OCI-LY3 (cell line): ENCODE results near the gene MEF2C.

Experiments used
- CTCF ChIP-seq: fragments of 200-600, 300-600 bp; sonication (generic); IDR thresholded peaks from 2 replicates; pipeline ENCODE4 v1.5.1; 2014; ENCODE audit warnings: antibody characterized with exemption, low read length, low read depth
- EZH2phosphoT487 ChIP-seq: fragments of 200-600 bp; shearing (Covaris generic); IDR thresholded peaks from 2 replicates; pipeline ENCODE4 v1.6.1; 2018; ENCODE audit warnings: antibody characterized with exemption, mixed run types, low read depth

- no peak for TF ChIP-seq CTCF
- no peak for TF ChIP-seq EZH2phosphoT487
These were observed 106.3 kb downstream of the MEF2C start for GRCh38 chr5:88776692-88777091.
